ENCODE results near the gene FOXP1.

The FOXP1 gene

GRCh38 chr3:71582036-71582611 is 1.4 kb downstream of the FOXP1 start (continued):
- TF ChIP-seq CSRNP3 (CRISPR knock-in tag; IDR thresholded peaks at IDR 0.05) (no peak), PATZ1 (CRISPR knock-in tag; IDR thresholded peaks at IDR 0.05; ENCODE audit: borderline replicate concordance) (peak; percentile 75; the same call in 1 of the 2 replicates)

GRCh38 chr3:71581457-71582035 is 2.0 kb downstream of the FOXP1 start:
- no peak for TF ChIP-seq ZC3H10 (CRISPR knock-in tag; IDR thresholded peaks at IDR 0.05)
- peak; percentile 22 for ATAC-seq

GRCh38 chr3:71580636-71581456 is 2.7 kb downstream of the FOXP1 start:
- no peak for TF ChIP-seq CSRNP3 (CRISPR knock-in tag; IDR thresholded peaks at IDR 0.05)
- TF ChIP-seq TOX (CRISPR knock-in tag; IDR thresholded peaks at IDR 0.05; ENCODE audit: borderline replicate concordance): no peak
- no peak for TF ChIP-seq BACH2 (CRISPR knock-in tag; IDR thresholded peaks at IDR 0.05; ENCODE audit: borderline replicate concordance)
- no peak for TF ChIP-seq ZNF565 (CRISPR knock-in tag; conservative IDR thresholded peaks at IDR 0.05; ENCODE audit: low read depth)
- no peak for TF ChIP-seq ZC3H10 (CRISPR knock-in tag; IDR thresholded peaks at IDR 0.05)
- no peak for TF ChIP-seq SNAI2 (CRISPR knock-in tag; IDR thresholded peaks at IDR 0.05)
- TF ChIP-seq RARB (CRISPR knock-in tag; IDR thresholded peaks at IDR 0.05): no peak
- TF ChIP-seq, protein P1, sequence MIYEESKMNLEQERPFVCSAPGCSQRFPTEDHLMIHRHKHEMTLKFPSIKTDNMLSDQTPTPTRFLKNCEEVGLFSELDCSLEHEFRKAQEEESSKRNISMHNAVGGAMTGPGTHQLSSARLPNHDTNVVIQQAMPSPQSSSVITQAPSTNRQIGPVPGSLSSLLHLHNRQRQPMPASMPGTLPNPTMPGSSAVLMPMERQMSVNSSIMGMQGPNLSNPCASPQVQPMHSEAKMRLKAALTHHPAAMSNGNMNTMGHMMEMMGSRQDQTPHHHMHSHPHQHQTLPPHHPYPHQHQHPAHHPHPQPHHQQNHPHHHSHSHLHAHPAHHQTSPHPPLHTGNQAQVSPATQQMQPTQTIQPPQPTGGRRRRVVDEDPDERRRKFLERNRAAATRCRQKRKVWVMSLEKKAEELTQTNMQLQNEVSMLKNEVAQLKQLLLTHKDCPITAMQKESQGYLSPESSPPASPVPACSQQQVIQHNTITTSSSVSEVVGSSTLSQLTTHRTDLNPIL (CRISPR knock-in tag; IDR thresholded peaks at IDR 0.05; ENCODE audit: low read depth): no peak
- no peak for TF ChIP-seq ZNF70 (CRISPR knock-in tag; IDR thresholded peaks at IDR 0.05)
- TF ChIP-seq ZFP3 (CRISPR knock-in tag; IDR thresholded peaks at IDR 0.05): no peak
- no peak for TF ChIP-seq ISL1 (CRISPR knock-in tag; IDR thresholded peaks at IDR 0.05)
- TF ChIP-seq TCF4 (CRISPR knock-in tag; IDR thresholded peaks at IDR 0.05; ENCODE audit: borderline replicate concordance): no peak

GRCh38 chr3:71579935-71580406 is 3.6 kb downstream of the FOXP1 start:
- peak; percentile 5; the same call in 2 of the 3 replicates for ATAC-seq
- TF ChIP-seq, protein P1 (CRISPR knock-in tag; IDR thresholded peaks at IDR 0.05; ENCODE audit: low read depth): no peak
- no peak for TF ChIP-seq ZNF8 (CRISPR knock-in tag; IDR thresholded peaks at IDR 0.05)
- TF ChIP-seq, protein P2, sequence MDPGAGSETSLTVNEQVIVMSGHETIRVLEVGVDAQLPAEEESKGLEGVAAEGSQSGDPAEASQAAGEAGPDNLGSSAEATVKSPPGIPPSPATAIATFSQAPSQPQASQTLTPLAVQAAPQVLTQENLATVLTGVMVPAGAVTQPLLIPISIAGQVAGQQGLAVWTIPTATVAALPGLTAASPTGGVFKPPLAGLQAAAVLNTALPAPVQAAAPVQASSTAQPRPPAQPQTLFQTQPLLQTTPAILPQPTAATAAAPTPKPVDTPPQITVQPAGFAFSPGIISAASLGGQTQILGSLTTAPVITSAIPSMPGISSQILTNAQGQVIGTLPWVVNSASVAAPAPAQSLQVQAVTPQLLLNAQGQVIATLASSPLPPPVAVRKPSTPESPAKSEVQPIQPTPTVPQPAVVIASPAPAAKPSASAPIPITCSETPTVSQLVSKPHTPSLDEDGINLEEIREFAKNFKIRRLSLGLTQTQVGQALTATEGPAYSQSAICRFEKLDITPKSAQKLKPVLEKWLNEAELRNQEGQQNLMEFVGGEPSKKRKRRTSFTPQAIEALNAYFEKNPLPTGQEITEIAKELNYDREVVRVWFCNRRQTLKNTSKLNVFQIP (CRISPR knock-in tag; IDR thresholded peaks at IDR 0.05; ENCODE audit: borderline replicate concordance, low read depth): no peak
- TF ChIP-seq ESRRG (CRISPR knock-in tag; IDR thresholded peaks at IDR 0.05): no peak
- TF ChIP-seq CSRNP3 (CRISPR knock-in tag; IDR thresholded peaks at IDR 0.05): no peak
- TF ChIP-seq ISL1 (CRISPR knock-in tag; IDR thresholded peaks at IDR 0.05): no peak

More at GRCh38 chr3:71580636-71581456, 2.7 kb downstream of the FOXP1 start:
- ATAC-seq: peak; percentile 2

All from SK-N-SH treated with all-trans-retinoic acid at 6 μM for 48 hours (cell line).